HuH-7 (cell line): ENCODE data around the gene WNT2.
"Not testable (repeated sequence)": the region's sequence is repeated elsewhere in the genome, so short reads cannot be mapped to it uniquely, and the experiment has no call there.

Experiments used
- DNase-seq: peaks from one replicate; pipeline ENCODE4 v3.0.0; 2011; ENCODE audit warnings: low spot score

The WNT2 gene

GRCh38 chr7:117262546-117262945 is 60.3 kb downstream of the WNT2 start:
- DNase-seq: no peak

- no peak for DNase-seq
Observed at GRCh38 chr7:117259615-117260014, 63.2 kb downstream of the WNT2 start.

- DNase-seq: no peak
Observed at GRCh38 chr7:117251687-117252086, 71.2 kb downstream of the WNT2 start.

GRCh38 chr7:117250801-117251200 is 72.1 kb downstream of the WNT2 start:
- DNase-seq: no peak

- DNase-seq: no peak
Observed at GRCh38 chr7:117250245-117250644, 72.6 kb downstream of the WNT2 start.

GRCh38 chr7:117249696-117250095 is 73.2 kb downstream of the WNT2 start:
- DNase-seq: no peak

GRCh38 chr7:117248829-117249228 is 74.0 kb downstream of the WNT2 start:
- DNase-seq: no peak

- no peak for DNase-seq
Observed at GRCh38 chr7:117247809-117248208, 75.0 kb downstream of the WNT2 start.

- not testable (repeated sequence) for DNase-seq
Observed at GRCh38 chr7:117245703-117246102, 77.2 kb downstream of the WNT2 start.

- DNase-seq: no peak
Observed at GRCh38 chr7:117243390-117243789, 79.5 kb downstream of the WNT2 start.

GRCh38 chr7:117241088-117241487 is 81.8 kb downstream of the WNT2 start:
- DNase-seq: no peak

GRCh38 chr7:117238937-117239336 is 83.9 kb downstream of the WNT2 start:
- no peak for DNase-seq

- no peak for DNase-seq
Observed at GRCh38 chr7:117238472-117238871, 84.4 kb downstream of the WNT2 start.

- DNase-seq: no peak
Observed at GRCh38 chr7:117237646-117238045, 85.2 kb downstream of the WNT2 start.

GRCh38 chr7:117231047-117231359 is 91.9 kb downstream of the WNT2 start:
- no peak for DNase-seq

GRCh38 chr7:117230276-117231046 is 92.4 kb downstream of the WNT2 start:
- no peak for DNase-seq

GRCh38 chr7:117229350-117229749 is 93.5 kb downstream of the WNT2 start:
- no peak for DNase-seq

GRCh38 chr7:117227091-117227490 is 95.8 kb downstream of the WNT2 start:
- no peak for DNase-seq

GRCh38 chr7:117225536-117225935 is 97.3 kb downstream of the WNT2 start:
- peak; percentile 20 for DNase-seq
